Left ventricle myocardium superior (tissue), 1 donor: ENCODE data around the gene VTI1A. TPM values are rescaled to one million over a fixed set of nuclear protein-coding genes. Genes with fewer than 3 reads are reported as not detected.
A peak's percentile ranks its signal among the peaks of the same experiment; 100 is the strongest.
"Not testable (repeated sequence)": the region's sequence is repeated elsewhere in the genome, so short reads cannot be mapped to it uniquely, and the experiment has no call there.

Source experiments
- ATAC-seq: fragments of 200-7000 bp; cut with Tn5 transposase; one replicate; pipeline ENCODE4 v1.9.1; 2020; ENCODE audit warnings: mild to moderate bottlenecking, moderate library complexity
- DNase-seq: peaks from one replicate; pipeline ENCODE4 v3.0.0-alpha.2; 2020
- intact Hi-C: fragments of 100-400 bp; cut with micrococcal nuclease; formaldehyde crosslinking; loops from one replicate; pipeline ENCODE4 v1.11.0; 2022
- long read RNA-seq: library from polyadenylated mRNA; unstranded; transcript quantifications from one replicate; pipeline ENCODE4 v2.0.0, GENCODE V29; 2021
- total RNA-seq: library from RNA; stranded (reverse); fragmentation: NEBNext Ultra II Directional; extraction: Animal tissue kit (Norgen Biotek cat#: 25700); gene quantifications from one replicate; pipeline ENCODE4 v1.2.1, GENCODE V29; 2021
- donor health status: DM: no; HTN: yes; CAD: no; lungs with severe emphysema.

VTI1A gene
- 22.9 TPM for total RNA-seq
- long read RNA-seq, full-length matches to known transcripts, result 2 of 7 reads
- long read RNA-seq, partial matches to known transcripts, result 0 of 7 reads
- long read RNA-seq, other reads (novel, unspliced or antisense), result 5 of 7 reads

DNA sequence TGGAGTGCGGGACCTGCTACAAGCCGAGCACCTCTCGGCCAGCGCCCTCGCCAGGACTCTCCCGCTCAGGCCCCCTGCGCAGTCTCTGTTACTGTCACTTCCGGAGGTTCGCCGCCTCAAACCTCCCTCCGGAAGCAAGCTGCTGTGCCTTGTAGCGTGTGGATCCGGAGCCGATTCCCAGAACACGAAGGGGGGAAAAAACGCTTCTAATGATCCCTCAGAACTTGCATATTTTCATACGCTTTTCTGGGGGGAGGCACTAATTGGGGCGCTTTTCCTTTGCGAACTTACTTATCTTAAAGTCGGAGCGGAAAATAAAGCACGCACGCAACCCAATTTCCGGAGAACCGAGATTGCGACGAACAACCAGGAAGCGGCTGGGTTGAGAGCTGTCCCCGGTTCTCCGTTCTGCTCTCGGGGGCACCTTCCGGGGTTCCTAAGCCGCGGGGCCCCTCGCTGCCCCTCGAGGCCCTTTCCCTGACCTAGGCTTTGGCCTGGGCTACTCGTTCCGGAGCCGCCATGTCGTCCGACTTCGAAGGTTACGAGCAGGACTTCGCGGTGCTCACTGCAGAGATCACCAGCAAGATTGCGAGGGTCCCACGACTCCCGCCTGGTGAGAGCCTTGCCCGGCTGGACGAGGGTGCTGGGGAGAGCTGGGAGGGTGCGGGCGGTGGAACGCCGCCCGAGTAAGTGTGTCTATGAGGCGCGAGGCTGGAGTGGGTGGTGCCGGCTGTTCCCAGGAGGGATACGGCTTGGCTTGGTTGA is at the start of gene VTI1A, which contains the start of gene ZDHHC6:
Gene VTI1A, plus strand, starts transcription at position 361 of the 765 bp plus-strand sequence. Its CDS starts 159 bp downstream, at position 520.
Gene ZDHHC6, minus strand, starts transcription at position 60 of the 765 bp plus-strand sequence. CDS start 1,478 bp downstream, outside the sequence.
- ATAC-seq, result peak; percentile 99
- intact Hi-C loops, result loop anchor here (10.0 kb wide), 1 partner anchor 272 kb away; no protein-coding TSS in a partner anchor
- peak; percentile 90 for DNase-seq

DNA sequence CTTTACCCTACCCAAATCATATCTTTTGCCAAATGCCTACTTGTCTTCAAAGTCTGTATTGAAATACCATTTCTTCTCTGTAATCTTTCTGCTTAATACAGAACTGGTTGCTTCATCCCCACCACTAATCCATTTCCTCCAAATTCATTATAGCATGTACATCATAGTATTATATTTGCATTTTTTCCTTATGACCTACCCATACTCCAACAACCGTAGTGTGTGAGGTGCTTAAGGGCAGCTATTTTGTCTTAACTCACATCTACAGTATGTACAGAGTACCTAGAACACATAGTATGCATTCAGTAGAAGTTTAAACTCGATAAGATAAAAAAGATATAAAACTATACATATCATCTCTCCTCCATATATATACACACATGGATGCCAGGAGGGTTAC is 49.4 kb upstream of the VTI1A start:
- ATAC-seq (no peak), DNase-seq (no peak)
- intact Hi-C loops, result no loop called here

DNA sequence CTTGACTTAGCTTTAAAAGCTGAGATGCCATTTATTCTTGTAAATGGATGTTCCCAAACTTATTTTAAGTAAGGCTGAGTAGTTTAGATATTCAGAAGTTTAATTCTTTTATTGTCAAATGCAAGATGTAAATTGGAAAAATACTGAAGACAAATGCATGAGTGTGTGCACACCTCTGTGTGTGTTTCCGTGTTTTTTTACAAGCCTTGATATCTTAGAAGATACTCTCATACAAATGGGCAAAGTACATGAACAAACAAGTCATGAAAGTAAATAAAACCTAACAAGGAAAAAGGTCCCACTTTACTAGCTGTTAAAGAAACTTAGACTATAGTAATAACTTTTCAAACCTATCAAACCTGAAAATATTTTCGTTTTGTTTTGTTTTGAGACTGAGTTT is 44.1 kb upstream of the VTI1A start:
- intact Hi-C loops, result no loop called here
- ATAC-seq (no peak), DNase-seq (no peak)

DNA sequence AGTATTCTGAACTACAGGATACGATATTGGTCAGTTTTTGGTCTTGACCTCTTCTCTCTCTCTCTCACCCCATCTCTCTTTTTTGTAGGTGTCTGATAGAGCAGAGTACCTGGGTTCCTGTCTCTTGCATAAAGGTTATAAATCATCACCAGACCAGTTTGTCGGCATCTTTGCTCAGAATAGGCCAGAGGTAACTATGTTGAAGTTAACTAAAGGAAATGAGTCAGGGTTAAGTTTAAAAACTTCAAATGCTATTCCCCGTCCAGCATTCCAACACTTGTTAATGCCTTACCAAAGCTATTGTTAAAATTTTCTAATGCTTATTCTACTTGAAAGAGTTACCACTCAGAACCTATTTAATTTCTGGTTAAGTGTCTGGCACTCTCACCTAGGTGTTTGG is 42.4 kb upstream of the VTI1A start:
- intact Hi-C loops, result no loop called here
- no peak for ATAC-seq
- no peak for DNase-seq

DNA sequence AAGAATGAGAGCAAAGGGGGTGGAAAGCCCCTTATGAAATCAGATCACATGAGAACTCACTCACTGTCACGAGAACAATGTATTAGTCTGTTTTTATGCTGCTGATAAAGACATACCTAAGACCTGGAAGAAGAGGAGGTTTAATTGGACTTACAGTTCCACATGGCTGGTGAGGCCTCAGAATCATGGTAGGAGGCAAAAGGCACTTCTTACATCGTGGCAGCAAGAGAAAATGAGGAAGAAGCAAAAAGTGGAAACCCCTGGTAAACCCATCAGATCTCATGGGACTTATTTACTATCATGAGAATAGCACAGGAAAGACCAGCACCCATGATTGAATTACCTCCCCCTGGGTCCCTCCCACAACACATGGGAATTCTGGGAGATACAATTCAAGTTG is 40.2 kb upstream of the VTI1A start:
- DNase-seq, intact Hi-C loops, ATAC-seq: not testable (repeated sequence)

DNA sequence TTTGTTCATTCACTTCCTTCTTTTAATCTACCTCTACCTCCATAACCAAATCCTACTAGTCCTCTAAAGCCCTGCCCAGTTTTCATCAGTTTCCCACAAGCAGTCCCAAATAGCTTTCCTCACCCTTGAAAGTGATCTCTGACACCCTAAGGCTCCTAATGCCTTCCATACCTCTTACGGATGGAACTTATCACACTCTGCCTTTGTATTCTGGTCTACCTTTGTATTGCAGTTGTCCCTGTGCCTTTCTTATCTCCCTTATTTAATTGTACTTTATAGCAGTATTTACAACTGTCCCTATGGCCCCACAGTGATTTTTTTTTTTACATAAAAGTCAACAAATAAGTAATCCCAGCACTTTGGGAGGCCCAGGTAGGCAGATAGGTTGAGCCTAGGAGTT is 39.3 kb upstream of the VTI1A start:
- intact Hi-C loops, result no loop called here
- ATAC-seq, result no peak
- DNase-seq, result no peak

DNA sequence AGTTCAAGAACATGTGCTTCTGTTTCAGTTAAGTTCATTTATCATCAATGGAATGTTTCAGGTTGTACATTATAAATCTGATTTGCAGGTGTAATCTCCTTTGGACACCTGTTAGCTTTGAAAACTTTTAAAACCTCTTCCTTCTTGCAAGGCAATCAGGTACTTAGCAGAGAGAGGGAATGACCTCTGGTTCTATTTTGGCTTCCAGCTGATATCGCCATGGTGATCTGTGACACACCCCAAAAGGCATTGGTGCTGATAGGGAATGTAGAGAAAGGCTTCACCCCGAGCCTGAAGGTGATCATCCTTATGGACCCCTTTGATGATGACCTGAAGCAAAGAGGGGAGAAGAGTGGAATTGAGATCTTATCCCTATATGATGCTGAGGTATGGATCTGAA is 37.7 kb upstream of the VTI1A start:
- DNase-seq (no peak), ATAC-seq (no peak)
- intact Hi-C loops, result no loop called here

DNA sequence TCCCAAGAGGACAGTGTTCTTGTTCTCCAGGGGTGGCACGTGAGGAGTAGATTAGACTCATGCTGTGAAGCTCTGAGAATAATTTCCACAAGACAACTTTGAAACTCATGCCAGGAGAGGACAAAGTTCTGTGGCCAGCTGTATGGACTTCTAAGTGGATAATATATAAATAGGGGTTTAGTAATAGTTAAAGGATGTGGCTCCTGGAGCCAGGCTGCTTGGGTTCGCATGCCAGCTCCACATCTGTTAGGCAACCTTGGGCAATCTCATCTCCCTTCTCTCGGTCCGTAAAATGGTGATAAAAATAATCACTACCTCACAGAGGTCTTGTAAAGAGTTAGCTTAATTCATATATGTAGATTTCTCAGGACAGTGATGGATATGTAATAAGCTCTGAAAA is 37.3 kb upstream of the VTI1A start:
- DNase-seq, result no peak
- intact Hi-C loops, result no loop called here
- peak; percentile 14 for ATAC-seq

DNA sequence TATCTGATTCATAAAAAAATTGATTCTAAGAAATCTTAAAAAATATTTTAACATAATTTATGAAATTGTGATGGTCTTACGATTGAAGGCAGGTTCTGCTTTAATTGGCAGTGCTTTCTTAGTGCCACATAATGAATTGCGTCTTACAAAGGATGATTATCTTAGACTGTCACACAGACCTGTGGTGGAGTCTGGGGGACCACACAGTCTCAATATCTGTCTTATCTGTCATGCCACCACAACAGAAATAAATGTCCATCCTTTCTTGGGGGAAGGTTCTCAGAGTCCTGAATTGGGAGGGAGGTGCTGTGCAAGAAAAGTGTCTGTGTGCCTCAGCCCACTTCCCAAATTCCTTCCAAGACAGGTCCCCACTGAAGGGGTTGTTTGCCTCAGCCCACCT is 34.3 kb upstream of the VTI1A start:
- ATAC-seq, result no peak
- intact Hi-C loops, result no loop called here
- no peak for DNase-seq

DNA sequence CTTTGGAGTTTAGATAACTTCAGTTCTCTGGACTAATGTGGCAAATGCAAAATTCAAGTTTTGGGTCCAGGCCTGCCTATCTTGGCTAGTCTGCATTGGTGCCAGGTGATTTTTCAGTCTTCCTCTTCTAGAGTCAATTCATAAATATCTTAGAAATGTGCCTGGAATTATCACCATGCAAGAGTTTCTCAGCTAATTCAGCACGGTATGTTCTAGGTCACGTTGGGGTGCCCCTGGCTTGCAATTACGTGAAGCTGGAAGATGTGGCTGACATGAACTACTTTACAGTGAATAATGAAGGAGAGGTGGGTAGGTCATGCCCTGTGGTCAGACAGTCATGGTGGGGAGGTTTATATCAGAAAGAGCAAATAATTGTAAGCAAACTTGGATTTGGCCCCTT is 25.3 kb upstream of the VTI1A start:
- DNase-seq, result no peak
- no peak for ATAC-seq
- intact Hi-C loops, result no loop called here

DNA sequence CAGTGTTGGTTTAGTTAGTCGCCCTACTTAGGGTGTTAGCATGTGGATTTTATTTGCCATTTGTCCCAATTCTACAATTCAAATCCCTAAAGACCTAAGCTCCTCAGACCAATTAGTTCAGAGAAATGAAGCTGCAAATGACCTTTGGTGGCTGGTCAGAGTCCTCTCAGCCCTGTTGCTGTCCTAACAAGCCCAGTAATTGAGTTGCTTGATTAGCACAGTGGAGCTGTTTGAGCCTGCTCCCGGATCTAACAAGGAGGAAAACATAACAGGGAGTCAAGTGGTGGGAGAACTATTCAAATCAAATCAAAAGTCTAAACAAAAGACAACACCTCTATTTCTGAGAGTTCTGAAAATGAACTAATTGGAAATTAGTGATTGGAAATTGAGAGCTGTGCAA is 22.4 kb upstream of the VTI1A start:
- DNase-seq (no peak), ATAC-seq (no peak)
- intact Hi-C loops, result no loop called here

DNA sequence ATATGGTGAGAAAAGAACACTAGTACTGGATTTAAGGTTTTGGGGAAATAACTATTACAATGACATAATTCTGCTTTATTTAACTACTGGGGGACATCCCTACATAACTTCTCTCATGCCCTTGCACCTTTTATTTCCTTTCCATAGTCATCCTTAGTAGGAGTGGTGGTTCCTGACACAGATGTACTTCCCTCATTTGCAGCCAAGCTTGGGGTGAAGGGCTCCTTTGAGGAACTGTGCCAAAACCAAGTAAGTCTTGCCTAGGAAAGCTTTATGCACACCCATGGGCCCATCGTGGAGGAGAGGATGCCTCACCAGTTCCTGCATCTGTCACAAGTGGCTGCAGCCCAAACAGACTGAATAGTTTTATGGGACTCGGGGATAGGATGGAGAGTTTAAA is 20.9 kb upstream of the VTI1A start:
- intact Hi-C loops, result no loop called here
- no peak for ATAC-seq
- no peak for DNase-seq

DNA sequence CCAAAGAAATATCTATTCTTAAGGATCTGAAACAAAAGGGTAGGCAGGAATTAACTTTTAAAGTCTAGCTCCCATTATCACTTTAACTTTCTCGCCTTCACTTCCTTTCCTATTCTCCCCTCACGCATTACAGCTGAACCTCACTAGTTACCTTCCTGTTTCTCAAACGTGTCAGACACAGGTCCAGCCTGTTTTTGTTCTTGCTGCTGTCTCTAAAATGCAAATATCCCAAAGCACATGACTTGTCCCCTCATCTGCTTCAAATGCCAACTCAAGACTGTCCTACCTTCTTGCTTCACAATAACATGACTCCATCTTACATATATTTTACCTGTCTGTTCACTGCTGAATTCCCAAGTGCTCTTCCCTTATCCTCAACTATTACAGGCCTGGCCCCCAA is 17.9 kb upstream of the VTI1A start:
- DNase-seq (no peak), ATAC-seq (no peak)
- intact Hi-C loops, result no loop called here

DNA sequence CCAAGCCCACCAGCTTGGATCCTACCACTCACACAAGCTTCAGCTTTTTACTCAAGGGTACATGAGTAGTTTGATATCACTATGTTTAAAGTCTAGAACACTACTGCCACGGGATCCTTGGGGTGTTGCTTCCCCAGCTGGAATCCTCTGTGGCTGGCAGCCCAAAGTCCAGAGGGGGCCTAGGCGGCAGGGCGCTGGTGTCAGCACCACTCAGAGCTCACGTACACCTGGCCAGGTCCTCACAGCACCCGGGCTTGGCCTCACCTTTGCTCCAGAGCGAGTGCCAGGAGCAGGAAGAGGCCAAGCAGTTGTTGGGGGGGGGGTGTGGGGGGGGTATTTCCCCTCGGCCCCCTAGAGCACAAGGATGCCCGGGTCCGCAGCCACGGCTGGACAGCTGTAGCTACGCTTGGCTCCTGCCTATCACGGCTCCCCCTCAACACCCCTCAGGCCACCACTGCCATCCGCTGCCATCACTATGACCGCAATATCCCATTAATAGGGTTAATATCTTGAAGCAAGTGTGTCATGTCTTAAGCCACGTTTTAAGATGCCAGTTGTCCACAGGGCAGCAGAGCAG is 17.3 kb upstream of the VTI1A start:
- no peak for ATAC-seq
- no peak for DNase-seq
- intact Hi-C loops, result loop anchor here (10.0 kb wide), 1 partner anchor 95 kb away; no protein-coding TSS in a partner anchor

DNA sequence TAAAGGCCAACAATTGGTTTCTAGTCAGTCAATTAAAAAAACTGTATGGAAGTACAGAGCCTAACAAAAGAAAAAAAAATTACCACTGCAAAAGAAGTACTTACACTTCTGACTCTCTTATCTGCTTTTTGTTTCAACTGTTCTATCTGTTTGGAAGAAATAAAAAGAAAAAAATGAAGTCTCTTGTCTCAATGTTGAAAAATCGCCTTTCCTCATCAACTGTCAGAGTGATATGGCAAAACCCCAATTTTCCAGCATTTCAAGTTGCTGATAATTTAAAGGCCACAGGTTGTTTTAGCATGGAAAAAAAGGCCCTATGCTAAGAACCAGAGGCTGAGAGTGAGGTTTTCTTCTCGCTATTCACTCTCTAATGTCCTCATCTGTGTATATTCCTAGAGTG is 13.9 kb upstream of the VTI1A start:
- no peak for ATAC-seq
- intact Hi-C loops, result loop anchor here (10.0 kb wide), 1 partner anchor 98 kb away; no protein-coding TSS in a partner anchor
- no peak for DNase-seq

DNA sequence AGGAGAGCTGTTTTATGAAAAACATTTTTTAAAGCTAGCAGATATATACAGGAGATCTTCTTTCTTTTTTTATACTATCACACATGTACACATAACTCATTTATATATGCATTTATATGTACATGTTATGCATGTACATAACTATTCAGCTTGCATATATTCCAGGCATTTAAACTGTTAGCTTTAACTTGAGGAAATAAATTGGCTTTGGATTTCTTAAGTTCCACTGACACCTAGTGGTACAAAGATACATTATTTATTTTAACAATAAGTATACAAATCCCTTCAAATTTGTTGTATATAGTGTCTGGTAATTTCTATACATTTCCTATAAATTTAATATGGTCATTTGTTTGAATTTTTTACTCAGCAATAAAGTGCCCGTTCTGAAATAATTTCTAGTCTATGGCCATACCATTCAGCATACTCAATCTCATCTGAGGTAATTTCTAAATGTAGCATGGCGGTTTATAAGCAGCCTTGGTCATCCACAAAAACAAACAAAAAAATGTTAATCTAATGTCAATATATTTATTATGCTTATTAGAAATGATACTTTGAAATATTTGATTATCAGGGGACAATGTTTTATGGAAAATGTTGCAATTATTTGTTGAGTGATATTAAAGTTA is 11.9 kb upstream of the VTI1A start:
- ATAC-seq (no peak), DNase-seq (no peak)
- intact Hi-C loops, result loop anchor here (10.0 kb wide), 1 partner anchor 100 kb away; no protein-coding TSS in a partner anchor

DNA sequence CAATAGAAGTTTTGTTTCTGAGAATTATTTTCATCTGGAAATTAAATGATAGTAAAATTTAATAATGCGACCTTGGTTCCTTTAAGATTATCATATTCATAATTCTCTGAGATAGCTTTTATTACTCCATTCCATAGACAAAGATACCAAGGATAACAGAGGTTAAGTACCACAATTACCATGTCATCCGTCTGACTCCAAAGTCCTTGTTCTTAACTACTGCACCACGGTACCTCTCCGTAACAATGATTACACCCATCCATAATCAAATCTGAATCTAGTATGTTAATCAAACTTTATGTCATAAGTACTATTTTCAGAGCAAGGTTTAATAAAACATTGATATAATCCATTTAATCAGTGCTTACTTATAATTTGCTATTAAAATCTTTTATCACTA is 8.7 kb upstream of the VTI1A start:
- DNase-seq (no peak), ATAC-seq (no peak)
- intact Hi-C loops, result loop anchor here (10.0 kb wide), 1 partner anchor 104 kb away; no protein-coding TSS in a partner anchor

DNA sequence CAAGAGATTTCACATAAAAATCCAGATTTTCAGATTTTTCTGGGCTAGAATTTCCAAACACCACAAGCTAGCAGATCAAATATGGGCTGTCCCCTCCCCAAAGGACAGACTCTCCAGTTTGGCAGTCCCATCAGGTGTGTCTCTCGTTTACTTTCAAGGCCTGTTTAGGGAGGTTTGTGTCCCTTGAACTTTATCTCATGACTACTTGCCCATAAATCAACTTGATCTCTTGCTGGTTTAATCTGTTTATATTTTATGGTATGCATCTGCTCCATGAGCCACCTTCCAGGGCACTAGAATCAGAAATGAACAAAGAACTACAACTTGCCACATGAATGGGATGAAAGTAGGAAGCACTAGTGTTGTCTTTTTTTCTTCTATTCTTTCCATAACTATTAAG is 5.5 kb upstream of the VTI1A start:
- ATAC-seq, result no peak
- no peak for DNase-seq
- intact Hi-C loops, result loop anchor here (10.0 kb wide), 1 partner anchor 267 kb away; no protein-coding TSS in a partner anchor

DNA sequence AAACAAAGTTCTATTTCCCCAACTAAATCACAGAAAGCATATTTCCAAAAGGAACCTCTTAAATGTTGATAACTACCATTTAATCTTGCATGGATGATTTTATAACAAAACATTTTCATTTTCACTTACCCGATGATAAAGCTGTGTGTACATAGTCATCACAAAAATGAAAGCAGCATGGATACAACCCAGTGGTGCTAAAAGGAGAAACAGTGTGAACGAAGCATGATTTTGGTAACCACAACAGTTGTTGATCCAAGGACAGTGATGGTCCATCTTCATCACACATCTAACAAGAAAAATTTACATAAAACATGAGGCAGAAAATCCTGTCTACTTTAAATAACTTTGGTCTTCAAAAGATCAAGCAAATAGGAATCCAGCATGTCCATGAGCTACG is 5.0 kb upstream of the VTI1A start:
- no peak for DNase-seq
- no peak for ATAC-seq
- intact Hi-C loops, result loop anchor here (10.0 kb wide), 1 partner anchor 267 kb away; no protein-coding TSS in a partner anchor
